Stimulated activated CD8-positive, alpha-beta memory T cell treated with anti-CD3 and anti-CD28 coated beads, Interleukin-12 subunit alpha, Interleukin-12 subunit beta, amount 100 ng/mL, for 4 hours (primary cell): ENCODE data around the gene LRRC32.
"Not testable (repeated sequence)": the region's sequence is repeated elsewhere in the genome, so short reads cannot be mapped to it uniquely, and the experiment has no call there.

ENCODE experiments used
- DNase-seq: peaks from one replicate; pipeline ENCODE4 v3.0.0-alpha.2; 2020; ENCODE audit warnings: low read depth

LRRC32 gene

DNA sequence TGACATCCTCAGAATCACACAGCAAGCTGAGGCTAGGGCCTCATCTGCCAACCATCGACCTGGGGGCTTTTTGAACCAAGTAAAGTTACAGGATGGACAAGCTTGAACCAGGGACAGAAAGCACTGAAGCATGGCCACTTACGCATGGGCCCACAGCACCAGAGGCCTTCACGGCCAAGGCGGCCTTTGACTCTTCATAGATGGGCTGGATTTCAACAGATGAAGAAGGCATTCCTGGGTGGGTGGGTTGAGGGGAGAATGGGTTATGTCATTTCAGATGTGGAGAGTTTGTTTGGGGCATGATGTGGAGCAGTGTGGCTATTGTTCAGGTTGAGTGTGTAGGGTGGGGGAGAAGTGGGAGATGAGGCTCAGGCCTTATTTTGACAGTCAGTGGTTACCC lies 60.2 kb downstream of the LRRC32 start:
- DNase-seq: no peak

DNA sequence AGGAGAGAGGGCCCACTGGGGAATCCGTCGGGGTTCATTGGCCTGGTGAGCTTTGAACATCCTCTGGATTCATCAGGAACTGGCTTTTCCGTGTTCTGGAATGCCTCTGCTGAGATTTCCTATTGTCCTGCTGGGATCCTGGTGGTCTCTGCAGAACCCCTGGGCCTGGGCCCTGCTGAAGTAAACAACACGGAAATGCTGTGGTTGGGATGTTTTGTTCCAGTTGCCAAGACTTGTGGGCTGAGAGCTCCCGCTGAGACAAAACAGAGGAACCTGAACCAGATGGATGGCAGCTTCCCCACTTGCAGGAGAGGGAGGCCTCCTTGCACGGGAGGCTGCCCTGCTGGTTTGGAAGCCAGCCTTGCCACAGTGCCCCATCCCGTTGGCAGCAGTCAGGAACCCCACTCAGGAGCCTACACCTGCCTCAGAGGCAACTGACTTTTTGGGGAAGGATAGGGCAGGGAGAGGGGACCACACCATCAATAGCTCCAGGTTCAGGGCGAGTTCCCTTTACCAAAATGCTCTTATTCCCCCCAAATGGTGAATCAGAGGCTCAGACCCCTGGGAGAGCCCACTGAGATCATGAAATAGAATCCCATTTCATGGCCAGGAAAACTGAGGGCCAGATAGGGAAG lies 60.7 kb downstream of the LRRC32 start:
- no peak for DNase-seq

- DNase-seq: not testable (repeated sequence)
These were observed 61.6 kb downstream of the LRRC32 start for GRCh38 chr11:76608879-76609460.

GRCh38 chr11:76608228-76608627 lies 62.3 kb downstream of the LRRC32 start:
- not testable (repeated sequence) for DNase-seq
